ENCODE results near the gene IL11RA.

The IL11RA gene

DNA sequence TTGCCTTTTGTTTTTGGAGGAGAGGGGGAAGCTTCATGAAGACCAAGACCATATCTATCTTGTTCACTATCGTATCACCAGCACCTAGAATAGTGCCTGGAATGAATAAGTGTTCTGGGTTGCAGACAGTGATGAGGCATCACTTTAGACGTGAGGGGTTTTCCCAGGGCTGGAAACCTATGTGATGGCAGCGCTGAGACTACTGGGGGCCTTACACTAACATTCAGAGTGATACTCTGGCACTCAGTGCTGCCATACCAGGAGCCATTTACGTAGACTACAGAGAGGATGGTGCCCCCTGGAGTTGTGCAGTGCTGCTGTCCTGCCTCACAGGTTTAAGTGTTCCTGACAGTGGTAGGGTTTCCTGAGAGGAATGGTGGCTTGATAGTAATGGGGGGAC, 32.2 kb downstream of the IL11RA start:
- DNase-seq (ENCODE audit: extremely low read depth, low read depth): no peak
- TF ChIP-seq, protein P1, sequence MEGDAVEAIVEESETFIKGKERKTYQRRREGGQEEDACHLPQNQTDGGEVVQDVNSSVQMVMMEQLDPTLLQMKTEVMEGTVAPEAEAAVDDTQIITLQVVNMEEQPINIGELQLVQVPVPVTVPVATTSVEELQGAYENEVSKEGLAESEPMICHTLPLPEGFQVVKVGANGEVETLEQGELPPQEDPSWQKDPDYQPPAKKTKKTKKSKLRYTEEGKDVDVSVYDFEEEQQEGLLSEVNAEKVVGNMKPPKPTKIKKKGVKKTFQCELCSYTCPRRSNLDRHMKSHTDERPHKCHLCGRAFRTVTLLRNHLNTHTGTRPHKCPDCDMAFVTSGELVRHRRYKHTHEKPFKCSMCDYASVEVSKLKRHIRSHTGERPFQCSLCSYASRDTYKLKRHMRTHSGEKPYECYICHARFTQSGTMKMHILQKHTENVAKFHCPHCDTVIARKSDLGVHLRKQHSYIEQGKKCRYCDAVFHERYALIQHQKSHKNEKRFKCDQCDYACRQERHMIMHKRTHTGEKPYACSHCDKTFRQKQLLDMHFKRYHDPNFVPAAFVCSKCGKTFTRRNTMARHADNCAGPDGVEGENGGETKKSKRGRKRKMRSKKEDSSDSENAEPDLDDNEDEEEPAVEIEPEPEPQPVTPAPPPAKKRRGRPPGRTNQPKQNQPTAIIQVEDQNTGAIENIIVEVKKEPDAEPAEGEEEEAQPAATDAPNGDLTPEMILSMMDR (IDR thresholded peaks at IDR 0.05; ENCODE audit: low read depth, low read length): no peak

DNA sequence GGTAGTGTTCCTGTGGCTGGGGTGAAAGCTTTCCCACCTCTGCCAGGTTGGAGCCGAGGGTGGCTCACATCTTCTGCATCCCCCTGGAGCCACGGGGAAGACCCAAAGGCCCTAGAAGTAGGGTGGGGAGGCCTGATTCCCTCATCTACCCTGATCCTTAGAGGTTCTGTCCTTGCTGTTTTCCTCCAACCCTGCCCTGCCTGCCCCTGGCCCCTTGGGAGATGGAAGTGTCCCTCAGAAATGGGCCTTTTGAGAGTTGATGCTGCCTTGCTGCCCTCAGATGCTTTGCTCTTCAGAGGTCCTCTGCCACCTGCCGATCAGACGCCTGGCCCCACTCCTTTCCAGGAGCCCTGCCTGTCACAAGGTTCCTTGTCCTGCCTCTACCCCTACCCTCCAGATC, 32.8 kb downstream of the IL11RA start:
- TF ChIP-seq, protein P1 (IDR thresholded peaks at IDR 0.05; ENCODE audit: low read depth, low read length): no peak
- DNase-seq (ENCODE audit: extremely low read depth, low read depth): no peak

DNA sequence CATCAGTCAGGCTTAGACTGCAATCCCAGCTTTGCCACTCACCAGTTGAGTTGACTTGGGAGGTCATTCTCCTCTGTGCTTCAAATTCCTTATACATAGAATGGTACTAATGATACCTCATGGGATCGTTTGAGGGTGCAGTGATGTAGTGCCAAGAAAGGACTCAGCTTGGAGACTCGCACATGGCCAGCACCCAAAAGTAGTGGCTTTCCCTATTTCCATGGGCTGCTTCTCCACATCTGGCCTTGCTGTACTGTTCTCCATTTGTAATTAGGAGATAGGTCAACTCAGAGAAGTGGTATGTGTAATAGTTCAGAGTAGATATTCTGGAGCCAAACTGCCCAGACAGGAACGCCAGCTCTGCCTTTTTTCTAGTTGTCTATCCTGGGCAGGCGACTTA, 33.6 kb downstream of the IL11RA start:
- TF ChIP-seq, protein P1 (IDR thresholded peaks at IDR 0.05; ENCODE audit: low read depth, low read length): no peak
- no peak for DNase-seq (ENCODE audit: extremely low read depth, low read depth)

DNA sequence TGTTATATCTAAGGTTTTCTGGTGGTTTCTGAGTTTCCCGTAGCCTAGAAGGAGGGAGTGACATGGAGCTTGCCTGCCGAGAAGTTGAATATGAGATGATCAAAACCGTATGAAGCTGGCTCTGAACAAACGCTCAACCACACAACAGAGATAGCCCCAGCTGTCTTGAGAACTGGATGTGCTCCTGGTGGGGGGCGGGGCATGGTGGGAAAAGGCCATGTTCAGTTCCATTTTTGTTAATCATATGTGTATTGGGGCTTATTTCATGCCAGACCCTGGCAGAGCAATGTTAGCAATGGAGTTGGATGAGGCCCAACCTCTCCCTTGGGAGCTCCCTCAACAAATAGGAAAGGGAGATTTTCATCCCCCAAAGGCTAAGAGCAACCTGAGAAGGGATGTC, 34.2 kb downstream of the IL11RA start:
- TF ChIP-seq, protein P1 (IDR thresholded peaks at IDR 0.05; ENCODE audit: low read depth, low read length): no peak
- DNase-seq (ENCODE audit: extremely low read depth, low read depth): no peak

DNA sequence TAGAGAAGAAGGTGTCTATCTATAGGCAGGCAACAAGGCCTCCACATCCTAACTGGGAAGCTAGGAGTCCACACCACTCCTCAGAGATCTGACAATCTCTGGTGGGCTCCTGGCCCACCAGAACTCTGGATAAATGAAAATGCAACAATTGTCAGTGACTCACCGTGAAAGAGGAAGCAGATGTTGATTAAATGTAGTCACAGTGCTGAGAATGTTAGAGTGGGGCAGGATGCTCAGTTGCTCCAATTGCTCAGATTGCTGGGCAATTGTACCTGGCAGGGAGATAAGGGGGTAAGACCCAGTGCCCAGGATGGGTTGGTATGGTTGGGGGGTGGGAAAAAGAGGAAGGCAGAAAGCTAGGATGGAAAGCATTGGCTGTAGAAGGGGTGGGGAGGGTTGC, 34.7 kb downstream of the IL11RA start:
- TF ChIP-seq, protein P1 (IDR thresholded peaks at IDR 0.05; ENCODE audit: low read depth, low read length): no peak
- no peak for DNase-seq (ENCODE audit: extremely low read depth, low read depth)

DNA sequence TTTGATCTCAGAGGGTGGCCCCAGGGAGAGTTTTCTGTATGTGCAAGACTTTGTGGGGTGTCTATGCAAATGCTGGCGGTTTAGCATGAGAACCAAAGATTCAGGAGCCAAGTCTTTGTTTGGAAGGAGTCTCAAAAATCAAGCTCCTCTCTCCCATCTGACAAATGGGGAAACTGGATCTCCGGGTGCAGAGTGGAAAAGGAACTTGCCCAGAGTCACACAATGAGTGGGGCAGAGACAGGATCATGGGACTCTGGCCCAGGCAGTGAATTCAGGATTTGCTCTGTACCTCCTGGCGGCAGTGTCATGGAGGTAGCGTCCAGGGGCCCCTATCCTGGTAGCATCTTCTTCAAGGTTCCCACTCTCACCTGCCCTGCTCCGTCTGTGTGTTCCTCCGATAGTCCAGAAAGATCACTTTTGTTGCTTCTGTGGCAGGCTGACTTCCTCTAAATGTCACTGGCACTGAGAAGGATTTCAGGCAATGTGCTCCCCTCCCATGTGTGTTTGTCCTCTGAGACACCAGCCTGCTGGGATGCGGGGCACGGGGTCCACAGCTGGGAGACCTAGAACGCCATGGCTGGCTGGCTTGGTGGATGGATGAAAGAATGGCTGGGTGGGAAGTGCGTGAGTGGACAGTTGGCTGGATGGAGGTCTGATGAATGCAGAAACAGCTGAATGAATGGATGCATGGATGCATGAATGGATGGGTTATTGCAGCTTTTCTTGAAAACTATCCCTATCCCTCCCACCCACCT, 35.5 kb downstream of the IL11RA start:
- no peak for DNase-seq (ENCODE audit: extremely low read depth, low read depth)
- TF ChIP-seq, protein P1 (IDR thresholded peaks at IDR 0.05; ENCODE audit: low read depth, low read length): no peak

DNA sequence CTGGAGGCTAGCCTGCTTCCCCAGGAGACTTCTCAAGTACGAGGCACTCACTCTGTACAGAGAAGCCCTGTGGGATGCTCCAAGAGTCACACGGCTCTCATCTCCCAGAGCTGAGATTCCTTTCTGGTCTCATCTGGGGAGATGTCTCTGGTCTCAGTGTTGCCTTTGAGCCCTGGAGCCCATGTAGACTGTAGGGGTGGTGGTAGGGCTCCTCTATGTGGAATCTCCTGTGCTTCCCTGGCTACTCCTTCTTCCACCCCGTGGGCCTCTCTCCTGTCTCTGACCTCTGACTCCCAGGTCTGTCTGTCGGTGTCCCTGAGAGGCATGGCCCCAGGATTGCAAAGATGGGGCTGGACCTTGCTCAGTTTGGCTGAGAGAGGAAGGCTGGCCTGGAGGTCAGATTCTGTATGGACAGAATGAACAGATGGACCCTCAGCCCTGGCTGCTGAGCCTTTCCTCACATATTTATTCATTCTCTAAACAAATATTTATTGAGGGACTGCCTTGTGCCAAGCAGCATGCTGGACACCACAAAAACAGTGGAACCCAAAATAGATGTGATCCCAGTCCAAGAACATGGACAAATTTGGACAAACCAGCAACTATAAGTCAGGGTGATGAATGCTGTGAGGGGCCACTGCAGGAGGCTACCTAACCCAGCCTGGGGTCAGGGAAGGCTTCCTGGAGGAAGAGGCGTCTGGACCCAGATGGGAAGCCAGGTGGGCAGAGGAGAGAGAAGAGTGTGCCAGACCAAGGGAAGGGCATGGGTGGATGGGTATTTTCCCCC, 36.5 kb downstream of the IL11RA start:
- TF ChIP-seq, protein P1 (IDR thresholded peaks at IDR 0.05; ENCODE audit: low read depth, low read length): no peak
- no peak for DNase-seq (ENCODE audit: extremely low read depth, low read depth)
